ENCODE results near the gene NOSTRIN. TPM values are rescaled to one million over a fixed set of nuclear protein-coding genes. Genes with fewer than 3 reads are reported as not detected.
A peak's percentile ranks its signal among the peaks of the same experiment; 100 is the strongest.

Gene NOSTRIN
- total RNA-seq, 1 experiment from 2014 or later, result not detected

- no peaks in the 10 kb centered on the region for H3K9me3 Mint-ChIP-seq
- H3K23me2 ChIP-seq (ENCODE audit: insufficient read length, low read depth, low read length, poor library complexity, severe bottlenecking), result peaks cover 3% of the 10 kb centered on the region
- no peak for TF ChIP-seq CTCF (conservative IDR thresholded peaks at IDR 0.05)
- H2AFZ ChIP-seq (ENCODE audit: low read length), result no peak overlapping the region
- no peak overlapping the region for H3K18ac ChIP-seq (ENCODE audit: insufficient read length, low read depth, low read length)
- no peak overlapping the region for H2BK120ac ChIP-seq (ENCODE audit: low read depth, low read length, poor library complexity, severe bottlenecking)
- no peaks in the 10 kb centered on the region for H3K79me1 ChIP-seq (ENCODE audit: insufficient read depth, low read depth, low read length, poor library complexity, severe bottlenecking)
- no peak overlapping the region for H4K91ac ChIP-seq (ENCODE audit: insufficient read length, low read depth, low read length)
- no peak overlapping the region for H3K14ac ChIP-seq (ENCODE audit: insufficient read depth, low read length)
- H3K27me3 Mint-ChIP-seq (ENCODE audit: low read depth), result peaks cover 13% of the 10 kb centered on the region
- no peak overlapping the region for H4K5ac ChIP-seq (ENCODE audit: insufficient read length, low read depth, low read length)
- no peak overlapping the region for H2BK20ac ChIP-seq (ENCODE audit: low read depth, low read length, poor library complexity, severe bottlenecking)
- peak overlapping the region; percentile 95 for H3K4me2 ChIP-seq (ENCODE audit: insufficient read depth, insufficient read length, low read length)
- H2AK5ac ChIP-seq (ENCODE audit: insufficient read length, low read length), result no peak overlapping the region
- H3K4me1 Mint-ChIP-seq, result peaks cover 7 to 12% of the 10 kb centered on the region in 2 experiments
- no peak overlapping the region for H3K23ac ChIP-seq (ENCODE audit: insufficient read length, low read depth, low read length)
- no peak overlapping the region for H2BK5ac ChIP-seq (ENCODE audit: insufficient read length, low read length)
- peak overlapping the region; percentile 78 for H3K9ac ChIP-seq (ENCODE audit: extremely low read depth, insufficient read length, low read length)
- H3K4me1 ChIP-seq (ENCODE audit: insufficient read depth, low read length), result no peaks in the 10 kb centered on the region
- H3K36me3 Mint-ChIP-seq (ENCODE audit: insufficient read depth in 1 of 3, low read depth in 3 of 3), result peaks cover 16 to 34% (median 32%) of the 10 kb centered on the region in 3 experiments; a peak in 6 of 7 replicates
- H3K4ac ChIP-seq (ENCODE audit: low read depth, low read length), result no peak overlapping the region
- H3K27ac ChIP-seq (ENCODE audit: insufficient read length, low read depth, low read length), result no peak overlapping the region
- H4K8ac ChIP-seq (replicated peaks; ENCODE audit: insufficient read length, low read depth, low read length), result no peak overlapping the region
- H3K4me3 Mint-ChIP-seq, result peak overlapping the region; percentile 98 to 99
- H3K56ac ChIP-seq (ENCODE audit: insufficient read length, low read depth, low read length), result no peak overlapping the region
- WGBS (ENCODE audit: extremely low coverage, insufficient read length, low lambda C conversion rate), result no CpG with 5 or more reads among the region's 3 CpGs
- H4K20me1 ChIP-seq (ENCODE audit: control insufficient read depth, insufficient read depth, insufficient read length), result no peaks in the 10 kb centered on the region
- no peak for DNase-seq
- H3K27ac Mint-ChIP-seq, result peak overlapping the region in 2 of 3 experiments; percentile 98 to 99; a peak in 3 of 7 replicates
- no peak overlapping the region for H2BK12ac ChIP-seq (ENCODE audit: insufficient read length, low read depth, low read length)
- no peaks in the 10 kb centered on the region for H3K79me2 ChIP-seq (ENCODE audit: insufficient read depth, low read length)
- H2BK15ac ChIP-seq (ENCODE audit: low read depth, low read length), result no peak overlapping the region
- no peaks in the 10 kb centered on the region for H3K27me3 ChIP-seq (ENCODE audit: insufficient read depth, low read length)
- no peak overlapping the region for H3T11ph ChIP-seq (ENCODE audit: low read length)
- H3K9me3 ChIP-seq (ENCODE audit: control insufficient read depth, low read depth, low read length), result no peaks in the 10 kb centered on the region
Observed at GRCh38 chr2:168889635-168890005, 87.2 kb downstream of the NOSTRIN start.

Data from H9 (cell line).